Measurements from ENCODE around the gene C1orf52. TPM values are rescaled to one million over a fixed set of nuclear protein-coding genes. Genes with fewer than 3 reads are reported as not detected.

C1orf52 gene
- total RNA-seq, 1 donor from 2014 or later, result 32.2 TPM

DNA sequence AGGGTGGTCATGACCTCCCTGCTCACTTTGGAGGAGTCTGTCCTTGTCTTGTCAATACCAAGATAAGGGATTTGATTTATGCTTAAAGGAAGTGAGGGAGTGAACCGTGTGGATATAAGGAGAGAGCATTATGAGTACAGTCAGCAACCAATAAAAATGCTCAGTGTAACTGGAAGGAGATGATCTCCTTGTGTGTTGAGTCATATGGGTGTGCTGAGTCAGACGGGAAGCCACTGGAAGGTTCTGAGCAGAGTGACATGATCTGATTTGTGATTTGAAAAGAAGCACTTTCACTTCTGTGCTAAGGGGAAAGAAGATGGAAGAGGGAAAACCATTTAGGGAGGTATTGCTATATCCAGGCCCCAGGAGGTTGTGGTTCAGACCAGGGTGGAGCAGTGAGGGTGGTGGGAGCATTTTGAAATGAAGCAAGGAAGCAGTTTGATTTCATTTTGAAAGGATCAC is 19.4 kb upstream of the C1orf52 start:
- TF ChIP-seq CTCF (IDR thresholded peaks at IDR 0.05), result no peak
- Mint-ChIP-seq H3K9me3 (ENCODE audit: unreplicated experiment) (no peaks in the 10 kb centered on the region), H3K27me3 (ENCODE audit: unreplicated experiment) (no peaks in the 10 kb centered on the region), H3K36me3 (ENCODE audit: unreplicated experiment) (no peaks in the 10 kb centered on the region), H3K27ac (ENCODE audit: unreplicated experiment) (peak overlapping the region; percentile 85), H3K4me3 (ENCODE audit: unreplicated experiment) (peak overlapping the region; percentile 26), H3K4me1 (ENCODE audit: unreplicated experiment) (peaks cover 34% of the 10 kb centered on the region)
- DNase-seq (ENCODE audit: extremely low spot score, unreplicated experiment), result no peak

GRCh38 chr1:85277802-85278201 is 18.3 kb upstream of the C1orf52 start:
- no peak overlapping the region for H3K4me3 Mint-ChIP-seq (ENCODE audit: unreplicated experiment)
- H3K27me3 Mint-ChIP-seq (ENCODE audit: unreplicated experiment), result no peaks in the 10 kb centered on the region
- TF ChIP-seq CTCF (IDR thresholded peaks at IDR 0.05), result no peak
- H3K9me3 Mint-ChIP-seq (ENCODE audit: unreplicated experiment), result no peaks in the 10 kb centered on the region
- H3K36me3 Mint-ChIP-seq (ENCODE audit: unreplicated experiment), result peaks cover 9% of the 10 kb centered on the region
- peaks cover 45% of the 10 kb centered on the region for H3K4me1 Mint-ChIP-seq (ENCODE audit: unreplicated experiment)
- H3K27ac Mint-ChIP-seq (ENCODE audit: unreplicated experiment), result peak overlapping the region; percentile 96
- no peak for DNase-seq (ENCODE audit: extremely low spot score, unreplicated experiment)

GRCh38 chr1:85276978-85277639 is 17.6 kb upstream of the C1orf52 start:
- no peak for TF ChIP-seq CTCF (IDR thresholded peaks at IDR 0.05)
- DNase-seq (ENCODE audit: extremely low spot score, unreplicated experiment), result no peak
- peaks cover 10% of the 10 kb centered on the region for H3K36me3 Mint-ChIP-seq (ENCODE audit: unreplicated experiment)
- H3K27ac Mint-ChIP-seq (ENCODE audit: unreplicated experiment), result peak overlapping the region; percentile 96
- H3K9me3 Mint-ChIP-seq (ENCODE audit: unreplicated experiment), result no peaks in the 10 kb centered on the region
- H3K4me3 Mint-ChIP-seq (ENCODE audit: unreplicated experiment), result peak overlapping the region; percentile 83
- H3K4me1 Mint-ChIP-seq (ENCODE audit: unreplicated experiment), result peaks cover 46% of the 10 kb centered on the region
- H3K27me3 Mint-ChIP-seq (ENCODE audit: unreplicated experiment), result no peaks in the 10 kb centered on the region

DNA sequence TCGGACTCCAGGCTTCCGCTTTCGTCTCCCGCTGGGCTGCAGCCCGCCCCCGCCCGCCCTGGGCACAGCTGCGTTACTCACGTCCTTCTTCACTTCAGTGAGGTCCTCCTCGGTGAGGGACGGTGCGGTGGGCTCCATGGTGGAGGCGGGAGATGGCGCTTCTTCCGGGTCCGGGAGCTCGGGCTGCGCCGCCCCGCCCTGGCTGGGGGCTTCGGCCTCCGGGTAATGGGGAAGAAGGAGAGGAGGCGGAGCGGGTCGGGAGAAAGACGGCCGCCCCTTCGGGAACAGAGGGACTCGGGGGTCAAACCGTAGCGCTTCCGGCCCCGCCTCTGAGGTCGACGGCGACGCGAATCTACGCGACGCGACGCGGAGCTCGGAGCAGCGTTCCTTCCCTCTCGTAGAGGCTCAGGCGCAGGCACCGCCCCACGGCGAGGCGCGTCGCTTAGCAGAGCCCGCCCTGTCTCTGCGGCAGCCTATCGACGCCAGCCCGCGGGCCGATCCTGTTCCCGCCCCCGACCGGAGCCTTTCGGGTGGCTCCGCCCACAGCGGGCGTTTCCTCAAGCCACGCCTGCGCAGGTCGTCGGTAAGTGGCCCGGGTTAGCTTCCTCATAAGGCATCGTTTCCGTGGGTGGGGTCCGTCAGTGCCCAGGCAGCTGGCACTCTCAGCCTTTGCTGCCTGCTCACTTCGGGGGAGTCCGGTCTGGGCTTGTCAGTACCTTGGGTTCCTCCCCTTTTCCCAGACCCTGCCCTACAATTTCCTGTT is 16.9 kb upstream of the C1orf52 start, which contains the start of gene BCL10:
TSS of gene BCL10 (minus strand) at position 418 of the 763 bp plus-strand sequence. CDS start at position 138, 280 bp downstream.
- Mint-ChIP-seq H3K27me3 (ENCODE audit: unreplicated experiment) (no peaks in the 10 kb centered on the region), H3K9me3 (ENCODE audit: unreplicated experiment) (no peaks in the 10 kb centered on the region), H3K36me3 (ENCODE audit: unreplicated experiment) (peaks cover 11% of the 10 kb centered on the region), H3K27ac (ENCODE audit: unreplicated experiment) (peak within 1 kb of the TSS; percentile 96), H3K4me1 (ENCODE audit: unreplicated experiment) (peaks cover 46% of the 10 kb centered on the region), H3K4me3 (ENCODE audit: unreplicated experiment) (peak within 1 kb of the TSS; percentile 83)
- no peak for TF ChIP-seq CTCF (IDR thresholded peaks at IDR 0.05)
- DNase-seq (ENCODE audit: extremely low spot score, unreplicated experiment), result peak; percentile 100

- Mint-ChIP-seq H3K4me3 (ENCODE audit: unreplicated experiment) (peak overlapping the region; percentile 83), H3K4me1 (ENCODE audit: unreplicated experiment) (peaks cover 46% of the 10 kb centered on the region), H3K36me3 (ENCODE audit: unreplicated experiment) (peaks cover 14% of the 10 kb centered on the region), H3K27me3 (ENCODE audit: unreplicated experiment) (no peaks in the 10 kb centered on the region), H3K27ac (ENCODE audit: unreplicated experiment) (peak overlapping the region; percentile 96), H3K9me3 (ENCODE audit: unreplicated experiment) (no peaks in the 10 kb centered on the region)
- DNase-seq (ENCODE audit: extremely low spot score, unreplicated experiment), result no peak
- TF ChIP-seq CTCF (IDR thresholded peaks at IDR 0.05), result no peak
Observed at GRCh38 chr1:85275701-85276214, 16.3 kb upstream of the C1orf52 start.

Measured in osteocyte (in vitro differentiated cells).